Keratinocyte (primary cell): ENCODE data around the gene WNT16. TPM values are rescaled to one million over a fixed set of nuclear protein-coding genes. Genes with fewer than 3 reads are reported as not detected.
A peak's percentile ranks its signal among the peaks of the same experiment; 100 is the strongest.

Experiments used
- DNase-seq: peaks from one replicate; pipeline ENCODE4 v3.0.0-alpha.2; 2011; ENCODE audit warnings: low read depth, missing footprints, low spot score
- FAIRE-seq: peaks from 2 replicates; lab custom pipeline; 2011; peaks lifted over from hg19 to GRCh38; lab: Jason Lieb, UNC
- H2AFZ ChIP-seq: 2 replicates; pipeline ENCODE4 v1.6.0; 2012; ENCODE audit warnings: low read length, control low read depth, inconsistent platforms; ENCODE audit not compliant: control insufficient read depth
- H3K27ac ChIP-seq: 2 replicates; pipeline ENCODE4 v1.5.1; 2011; ENCODE audit warnings: low read length; ENCODE audit not compliant: control insufficient read depth, insufficient read depth
- H3K27me3 ChIP-seq: 3 replicates; pipeline ENCODE4 v1.6.0; 2011; ENCODE audit warnings: low read length; ENCODE audit not compliant: control insufficient read depth, insufficient read depth; ENCODE audit errors: extremely low read depth
- H3K36me3 ChIP-seq, 2 experiments: 2 replicates in 1 of 2; 3 replicates in 1 of 2; pipeline ENCODE4 v1.5.1; 2011; ENCODE audit warnings: low read length in 2 of 2, mild to moderate bottlenecking in 1 of 2; ENCODE audit not compliant: control insufficient read depth in 2 of 2, insufficient read depth in 2 of 2; ENCODE audit errors: extremely low read depth in 1 of 2
- H3K4me1 ChIP-seq: 3 replicates; pipeline ENCODE4 v1.5.1; 2011; ENCODE audit warnings: low read length; ENCODE audit not compliant: control insufficient read depth, insufficient read depth; ENCODE audit errors: extremely low read depth
- H3K4me2 ChIP-seq: 3 replicates; pipeline ENCODE4 v1.6.0; 2011; ENCODE audit warnings: low read depth, low read length; ENCODE audit not compliant: control insufficient read depth, insufficient read depth; ENCODE audit errors: extremely low read depth
- H3K4me3 ChIP-seq, 3 experiments: fragments of 200-600 bp in 1 of 3; sonication (generic) in 1 of 3; 2 replicates in 2 of 3; 3 replicates in 1 of 3; pipeline ENCODE4 v1.5.1; 2011 to 2016; ENCODE audit warnings: low read length in 3 of 3, mild to moderate bottlenecking in 3 of 3, control low read depth in 2 of 3, inconsistent platforms in 1 of 3, low read depth in 1 of 3, mixed read lengths in 1 of 3, mixed run types in 1 of 3, moderate library complexity in 1 of 3; ENCODE audit not compliant: control insufficient read depth in 2 of 3, insufficient read depth in 2 of 3; ENCODE audit errors: extremely low read depth in 1 of 3
- H3K79me2 ChIP-seq: 2 replicates; pipeline ENCODE4 v1.6.0; 2012; ENCODE audit warnings: low read length; ENCODE audit not compliant: control insufficient read depth, insufficient read depth
- H3K9ac ChIP-seq: 3 replicates; pipeline ENCODE4 v1.6.0; 2011; ENCODE audit warnings: low read length; ENCODE audit not compliant: control insufficient read depth, insufficient read depth; ENCODE audit errors: extremely low read depth
- H3K9me1 ChIP-seq: 3 replicates; pipeline ENCODE4 v1.6.0; 2011; ENCODE audit warnings: low read length; ENCODE audit not compliant: control insufficient read depth, insufficient read depth; ENCODE audit errors: extremely low read depth
- H3K9me3 ChIP-seq: 2 replicates; pipeline ENCODE4 v1.5.1; 2012; ENCODE audit warnings: low read depth, low read length; ENCODE audit not compliant: control insufficient read depth
- H4K20me1 ChIP-seq: 3 replicates; pipeline ENCODE4 v1.6.0; 2011; ENCODE audit warnings: low read length; ENCODE audit not compliant: control insufficient read depth, insufficient read depth; ENCODE audit errors: extremely low read depth
- EZH2 ChIP-seq: IDR thresholded peaks from one replicate; pipeline ENCODE4 v1.6.1; 2012; ENCODE audit warnings: inconsistent platforms, mild to moderate bottlenecking, low read length, moderate library complexity
- dilution Hi-C: fragments of 300-500 bp; cut with MboI; formaldehyde crosslinking; loops from one replicate; pipeline ENCODE4 v1.7.0; 2020; ENCODE audit warnings: low sequenced_read_pairs; ENCODE audit not compliant: extremely low pct_ligation_motif_present
- polyA plus RNA-seq, 5 experiments: library from polyadenylated mRNA; depleted of rRNA in 3 of 5; stranded (reverse) in 3 of 5; stranded (forward) in 1 of 5; unstranded in 1 of 5; fragments of >200 nt; gene quantifications; 1 replicate in 1 of 5; 2 replicates in 3 of 5; 3 replicates in 1 of 5; pipeline versions ENCODE4 v1.2.1 to v1.2.3, GENCODE V29; 2011 to 2012; ENCODE audit warnings: missing spikeins in 2 of 5, low read depth in 1 of 5, low replicate concordance in 1 of 5
- TF ChIP-seq, protein P1 (sequence below), 3 experiments: IDR thresholded peaks in 1 of 3; conservative IDR thresholded peaks in 1 of 3; optimal IDR thresholded peaks in 1 of 3; 2 replicates in 2 of 3; 3 replicates in 1 of 3; pipeline versions ENCODE3 to v1.5.1; 2011; ENCODE audit warnings: low read length in 3 of 3, mild to moderate bottlenecking in 3 of 3, moderate library complexity in 2 of 3, control low read depth in 1 of 3, inconsistent platforms in 1 of 3; ENCODE audit not compliant: insufficient read depth in 2 of 3; ENCODE audit errors: extremely low read depth in 1 of 3

WNT16 gene
- polyA plus RNA-seq, 1 donor (not counting 4 experiments of a cell fraction or from before 2014, with no cell fraction given) = not detected

DNA sequence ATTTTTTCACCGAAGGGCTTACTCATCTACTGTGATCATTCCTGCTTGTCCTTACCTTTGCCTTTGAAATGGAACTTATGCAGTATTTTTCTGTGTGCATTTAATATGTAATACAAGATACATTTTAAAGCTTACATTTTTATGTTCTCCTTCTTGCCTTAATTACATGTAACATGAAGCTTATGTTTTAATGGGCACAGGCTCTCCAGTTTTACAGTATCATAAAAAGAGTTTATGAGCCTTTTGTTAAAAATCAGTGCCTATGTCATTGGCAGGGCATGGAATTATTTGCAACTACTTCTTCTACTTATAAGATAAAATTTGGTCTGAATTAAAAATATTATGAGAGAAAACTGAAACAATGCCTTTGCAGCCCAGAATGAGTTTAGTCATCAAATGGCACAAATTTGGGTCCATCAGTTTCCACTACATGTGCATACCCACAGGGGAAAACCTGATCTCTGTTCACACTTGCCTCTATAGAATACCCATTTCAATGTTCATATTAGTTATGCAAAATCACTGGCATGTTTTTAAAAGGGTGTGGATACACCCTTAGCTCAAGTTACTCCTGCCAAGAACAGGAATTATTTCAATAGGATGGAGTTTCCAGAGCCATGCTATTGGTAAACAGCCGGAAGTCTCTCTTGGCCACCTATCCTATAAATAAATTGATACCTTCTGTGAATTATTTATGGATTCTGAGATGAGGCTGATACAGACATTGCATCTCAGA, 27.9 kb upstream of the WNT16 start:
- no peaks in the 10 kb centered on the region for H3K9me3 ChIP-seq
- H2AFZ ChIP-seq = no peak overlapping the region
- H3K4me2 ChIP-seq = peak overlapping the region; percentile 0
- DNase-seq = no peak
- H3K27ac ChIP-seq = no peak overlapping the region
- H3K36me3 ChIP-seq = no peaks in the 10 kb centered on the region
- TF ChIP-seq, protein P1, sequence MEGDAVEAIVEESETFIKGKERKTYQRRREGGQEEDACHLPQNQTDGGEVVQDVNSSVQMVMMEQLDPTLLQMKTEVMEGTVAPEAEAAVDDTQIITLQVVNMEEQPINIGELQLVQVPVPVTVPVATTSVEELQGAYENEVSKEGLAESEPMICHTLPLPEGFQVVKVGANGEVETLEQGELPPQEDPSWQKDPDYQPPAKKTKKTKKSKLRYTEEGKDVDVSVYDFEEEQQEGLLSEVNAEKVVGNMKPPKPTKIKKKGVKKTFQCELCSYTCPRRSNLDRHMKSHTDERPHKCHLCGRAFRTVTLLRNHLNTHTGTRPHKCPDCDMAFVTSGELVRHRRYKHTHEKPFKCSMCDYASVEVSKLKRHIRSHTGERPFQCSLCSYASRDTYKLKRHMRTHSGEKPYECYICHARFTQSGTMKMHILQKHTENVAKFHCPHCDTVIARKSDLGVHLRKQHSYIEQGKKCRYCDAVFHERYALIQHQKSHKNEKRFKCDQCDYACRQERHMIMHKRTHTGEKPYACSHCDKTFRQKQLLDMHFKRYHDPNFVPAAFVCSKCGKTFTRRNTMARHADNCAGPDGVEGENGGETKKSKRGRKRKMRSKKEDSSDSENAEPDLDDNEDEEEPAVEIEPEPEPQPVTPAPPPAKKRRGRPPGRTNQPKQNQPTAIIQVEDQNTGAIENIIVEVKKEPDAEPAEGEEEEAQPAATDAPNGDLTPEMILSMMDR (optimal IDR thresholded peaks at IDR 0.05 in 1 of 3, IDR thresholded peaks at IDR 0.05 in 1 of 3, conservative IDR thresholded peaks at IDR 0.05 in 1 of 3; ENCODE audit: extremely low read depth in 1 of 3, insufficient read depth in 2 of 3, low read length in 3 of 3) = no peak
- no peak for TF ChIP-seq EZH2
- no peaks in the 10 kb centered on the region for H3K9me1 ChIP-seq
- no peak overlapping the region for H3K9ac ChIP-seq
- H3K27me3 ChIP-seq = no peaks in the 10 kb centered on the region
- peak; percentile 39 for FAIRE-seq
- H3K4me1 ChIP-seq = peaks cover 31% of the 10 kb centered on the region
- dilution Hi-C loops = no loop called here
- no peaks in the 10 kb centered on the region for H4K20me1 ChIP-seq
- no peaks in the 10 kb centered on the region for H3K79me2 ChIP-seq
- H3K4me3 ChIP-seq = no peak overlapping the region

- Histone ChIP-seq H3K4me3 (no peak overlapping the region), H3K79me2 (no peaks in the 10 kb centered on the region), H3K36me3 (no peaks in the 10 kb centered on the region), H3K27me3 (no peaks in the 10 kb centered on the region), H3K4me1 (peaks cover 35% of the 10 kb centered on the region), H3K27ac (peak overlapping the region; percentile 66), H3K9ac (no peak overlapping the region), H3K9me3 (no peaks in the 10 kb centered on the region), H3K9me1 (no peaks in the 10 kb centered on the region), H4K20me1 (no peaks in the 10 kb centered on the region), H2AFZ (no peak overlapping the region), H3K4me2 (peak overlapping the region; percentile 0)
- dilution Hi-C loops = no loop called here
- TF ChIP-seq EZH2 = no peak
- TF ChIP-seq, protein P1 (optimal IDR thresholded peaks at IDR 0.05 in 1 of 3, IDR thresholded peaks at IDR 0.05 in 1 of 3, conservative IDR thresholded peaks at IDR 0.05 in 1 of 3; ENCODE audit: extremely low read depth in 1 of 3, insufficient read depth in 2 of 3, low read length in 3 of 3) = no peak
- DNase-seq (no peak), FAIRE-seq (peak; percentile 29)
Measured at GRCh38 chr7:121301446-121302213, 27.2 kb upstream of the WNT16 start.
